ENCODE data around the gene DNAJC8.

Gene DNAJC8

DNA sequence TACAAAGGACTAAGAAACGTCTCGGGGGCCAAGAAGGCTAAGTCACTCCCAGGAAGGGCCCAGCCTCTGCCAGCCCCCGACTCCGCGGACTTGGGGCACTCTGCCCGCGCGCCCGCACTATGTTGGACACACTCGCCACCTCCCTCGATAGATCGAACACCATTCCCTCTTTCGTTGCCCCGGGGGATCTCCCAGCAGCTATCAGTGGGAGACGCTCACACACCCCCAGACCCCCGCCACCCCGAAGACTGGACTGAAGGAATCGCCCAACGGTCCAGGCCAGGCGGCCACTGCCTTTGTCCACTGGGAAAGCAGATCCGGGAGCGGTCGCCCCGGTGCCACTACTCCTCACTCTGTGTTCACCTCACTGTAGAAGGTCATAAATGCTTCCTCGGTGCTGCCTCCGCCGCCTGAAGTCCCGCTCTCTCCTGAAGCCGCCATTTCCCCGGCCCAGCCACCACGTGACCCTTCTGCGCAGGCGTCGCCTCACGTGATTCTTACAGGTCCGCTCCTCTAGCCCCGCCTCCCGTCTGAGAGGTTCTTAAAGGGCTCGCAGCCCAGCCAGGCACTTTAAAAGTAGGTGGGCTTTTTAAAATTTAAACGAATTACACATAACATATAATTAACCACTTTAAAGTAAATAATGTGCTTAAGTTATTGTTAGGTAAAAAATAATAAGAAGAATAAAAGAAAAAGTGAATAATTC is at the start of gene DNAJC8:
Gene DNAJC8, minus strand, starts transcription at position 472 of the 706 bp plus-strand sequence. Its CDS starts 31 bp downstream, at position 441.
- DNase-seq (ENCODE audit: low spot score) = peak; percentile 96

DNA sequence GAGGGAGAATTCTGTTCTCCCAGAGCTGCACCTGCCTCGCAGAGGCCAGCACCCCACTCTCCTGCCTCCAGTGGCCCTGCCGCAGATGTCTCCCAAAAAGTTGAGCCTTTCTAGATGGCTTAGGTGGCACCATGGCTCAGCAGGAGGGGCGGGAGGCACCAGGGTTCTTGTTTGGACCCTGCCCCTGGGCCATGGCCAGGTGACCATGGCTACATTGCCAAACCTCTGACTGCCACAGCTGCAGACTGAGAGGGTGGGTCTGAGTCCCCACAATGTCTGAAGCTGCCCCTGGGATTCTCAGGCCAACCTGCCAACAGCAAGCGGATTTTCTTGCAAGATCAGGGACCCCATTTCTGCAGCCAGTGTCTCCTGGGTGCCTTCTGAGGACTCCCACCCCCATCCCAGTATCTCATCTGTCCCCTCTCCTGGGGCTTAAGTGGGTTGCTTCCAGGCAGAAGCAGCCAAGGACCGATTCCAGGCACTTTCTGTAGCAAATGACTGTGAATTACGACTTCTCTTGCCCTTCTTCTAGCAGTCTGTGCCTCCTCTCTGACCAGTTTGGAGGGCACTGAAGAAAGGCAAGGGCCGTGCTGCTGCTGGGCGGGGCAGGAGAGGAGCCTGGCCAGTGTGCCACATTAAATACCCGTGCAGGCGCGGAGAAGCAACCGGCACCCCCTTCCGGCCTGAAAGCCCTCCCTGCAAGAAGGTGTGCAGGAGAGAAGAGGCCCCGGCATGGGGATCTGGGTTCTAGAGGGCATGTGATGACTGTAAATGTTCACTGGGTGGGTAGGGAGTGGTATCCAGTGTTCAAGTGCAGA is 49.0 kb upstream of the DNAJC8 start:
- DNase-seq (ENCODE audit: low spot score) = no peak

DNA sequence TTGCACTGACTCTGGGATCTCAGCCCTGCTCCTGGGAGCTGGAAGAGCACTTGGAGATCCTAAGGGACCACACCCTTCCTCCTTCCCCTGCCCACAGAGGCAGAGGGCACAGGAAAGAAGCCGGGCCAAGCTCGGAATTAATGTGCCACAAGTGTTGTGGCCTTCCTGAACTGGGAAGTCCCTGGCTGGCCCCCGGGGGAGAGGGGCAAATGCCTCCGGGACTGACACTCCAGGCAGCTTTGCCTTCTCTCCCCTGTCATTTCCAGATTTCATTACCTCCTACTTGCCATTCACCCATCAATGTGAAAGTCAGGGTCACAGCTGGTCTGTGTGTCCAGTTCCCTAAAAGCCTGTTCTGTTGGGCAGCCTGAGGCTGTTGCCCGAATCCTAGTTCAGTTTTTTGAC is 48.1 kb upstream of the DNAJC8 start:
- no peak for DNase-seq (ENCODE audit: low spot score)

DNA sequence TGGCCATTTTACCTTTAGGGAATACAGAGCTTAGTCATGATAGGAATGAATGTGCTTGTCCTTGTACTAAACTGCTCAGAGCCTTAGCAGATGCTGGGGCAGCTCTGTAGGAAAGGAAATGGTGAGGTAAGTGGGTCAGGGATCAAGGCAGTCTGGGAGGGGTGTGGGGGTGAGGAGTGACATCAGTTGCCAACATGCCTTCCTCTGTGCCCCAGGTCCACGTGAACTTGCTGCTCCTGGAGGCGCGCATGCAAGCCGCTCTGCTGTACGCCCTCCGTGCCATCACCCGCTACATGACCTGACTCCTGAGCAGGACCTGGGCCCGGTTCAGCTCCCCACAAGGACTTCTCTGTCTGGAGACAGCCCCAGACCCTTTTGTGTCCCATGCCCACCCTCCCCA is 47.7 kb upstream of the DNAJC8 start:
- no peak for DNase-seq (ENCODE audit: low spot score)

GRCh38 chr1:28279721-28280120 is 46.9 kb upstream of the DNAJC8 start:
- DNase-seq (ENCODE audit: low spot score) = no peak

GRCh38 chr1:28278763-28279162 is 45.9 kb upstream of the DNAJC8 start:
- DNase-seq (ENCODE audit: low spot score) = no peak

DNA sequence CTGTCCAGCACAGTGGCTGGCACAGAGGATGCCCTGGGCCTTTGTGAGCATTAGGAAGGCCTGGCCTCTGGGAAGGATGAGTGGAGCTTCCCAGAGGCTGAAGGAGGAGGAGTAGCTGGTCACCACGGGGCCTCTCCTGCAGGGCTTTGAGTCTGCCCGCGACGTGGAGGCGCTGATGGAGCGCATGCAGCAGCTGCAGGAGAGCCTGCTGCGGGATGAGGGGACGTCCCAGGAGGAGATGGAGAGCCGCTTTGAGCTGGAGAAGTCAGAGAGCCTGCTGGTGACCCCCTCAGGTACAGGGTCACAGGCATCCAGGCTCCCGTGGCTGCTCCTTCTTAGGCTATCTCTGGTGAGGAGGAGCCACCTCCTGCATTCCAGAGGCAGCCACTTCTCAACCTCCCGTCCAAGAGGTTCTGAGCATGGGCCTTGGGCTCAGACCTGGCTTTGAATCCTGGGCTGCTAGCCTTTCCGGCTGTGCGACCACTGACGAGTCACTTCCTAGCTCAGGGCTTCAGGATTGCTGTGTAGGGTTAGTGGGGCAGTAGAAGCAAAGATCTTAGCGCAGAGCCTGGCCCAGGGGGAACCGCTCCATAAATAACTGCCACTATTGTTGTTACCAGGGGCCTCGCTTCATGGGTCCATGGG is 40.5 kb upstream of the DNAJC8 start:
- no peak for DNase-seq (ENCODE audit: low spot score)

DNA sequence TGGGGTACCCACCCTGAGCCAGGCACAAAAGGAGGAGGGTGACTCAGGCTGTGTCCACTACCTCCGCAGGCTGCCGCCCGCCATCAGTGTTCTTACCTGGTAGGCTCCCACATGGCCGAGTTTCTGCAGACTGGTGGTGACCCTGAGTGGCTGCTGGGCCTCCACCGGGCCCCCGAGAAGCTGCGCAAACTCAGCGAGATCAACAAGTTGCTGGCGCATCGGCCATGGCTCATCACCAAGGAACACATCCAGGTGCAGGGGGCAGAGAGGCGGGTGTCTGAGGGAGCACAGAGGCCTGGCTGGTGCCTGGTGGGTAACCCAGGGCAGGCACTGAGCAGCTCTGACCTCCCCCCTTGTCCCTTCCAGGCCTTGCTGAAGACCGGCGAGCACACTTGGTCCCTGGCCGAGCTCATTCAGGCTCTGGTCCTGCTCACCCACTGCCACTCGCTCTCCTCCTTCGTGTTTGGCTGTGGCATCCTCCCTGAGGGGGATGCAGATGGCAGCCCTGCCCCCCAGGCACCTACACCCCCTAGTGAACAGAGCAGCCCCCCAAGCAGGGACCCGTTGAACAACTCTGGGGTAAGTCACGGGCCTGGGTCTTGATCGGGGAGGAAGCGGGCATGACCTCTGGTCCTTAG is 39.5 kb upstream of the DNAJC8 start:
- DNase-seq (ENCODE audit: low spot score) = no peak

DNA sequence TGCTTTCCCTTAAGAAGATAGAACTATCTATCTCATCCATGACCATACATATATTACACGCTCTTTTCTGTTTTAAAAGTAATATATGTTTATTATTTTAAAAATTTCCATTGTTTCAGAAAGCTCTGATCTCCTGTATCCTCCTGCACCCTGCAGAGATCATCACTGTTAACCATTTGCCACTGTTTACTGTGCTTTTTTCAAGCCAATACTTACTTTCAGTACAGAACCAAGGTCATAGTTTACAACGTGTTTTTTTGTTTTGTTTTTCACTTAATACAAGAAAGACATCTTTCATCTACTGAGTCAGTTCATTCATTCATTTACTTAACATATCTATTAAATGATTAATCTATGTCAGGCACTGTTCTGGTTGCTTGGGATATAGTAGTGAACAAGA is 36.7 kb upstream of the DNAJC8 start:
- DNase-seq (ENCODE audit: low spot score) = no peak

DNA sequence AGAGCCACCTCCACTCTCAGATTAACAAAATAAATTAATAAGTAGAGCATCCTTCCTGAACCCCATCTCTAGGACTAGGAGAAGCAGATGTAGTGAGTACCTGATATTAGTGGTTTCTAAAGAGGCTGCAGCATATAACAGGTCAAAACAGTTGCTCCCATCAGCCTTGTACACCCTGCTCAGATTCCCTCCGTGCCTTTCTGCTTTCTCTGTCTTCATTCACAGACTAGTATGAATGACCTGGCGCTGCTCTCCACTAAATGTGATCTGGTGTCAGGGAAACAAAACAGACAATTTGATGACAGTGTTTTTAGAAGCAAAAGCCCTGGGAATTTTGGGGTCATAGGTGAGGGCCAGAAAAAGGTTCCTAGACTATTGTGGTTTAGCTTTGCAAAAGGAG is 34.8 kb upstream of the DNAJC8 start:
- DNase-seq (ENCODE audit: low spot score) = no peak

DNA sequence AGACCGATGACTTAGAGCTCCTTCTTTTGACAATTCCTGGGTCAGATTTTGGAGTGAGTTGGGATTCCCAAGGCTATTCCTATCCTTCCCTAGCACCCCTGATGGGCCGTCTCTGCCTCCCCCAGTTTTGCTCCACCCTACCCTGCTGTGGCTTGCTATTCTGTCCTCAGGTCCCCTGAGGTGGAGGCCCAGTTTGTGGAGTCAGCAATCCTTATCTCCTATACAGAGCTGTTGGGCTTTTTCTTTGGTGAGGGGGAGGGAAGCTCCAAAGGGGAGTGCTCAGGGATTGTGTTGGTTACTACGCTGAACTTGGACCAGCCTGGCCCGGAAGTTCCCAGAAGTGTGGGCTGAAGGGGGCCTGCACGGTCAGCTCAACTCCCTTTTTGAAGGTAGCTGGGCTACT is 34.1 kb upstream of the DNAJC8 start:
- DNase-seq (ENCODE audit: low spot score) = no peak

- no peak for DNase-seq (ENCODE audit: low spot score)
These were observed 32.7 kb upstream of the DNAJC8 start for GRCh38 chr1:28265577-28265976.

DNA sequence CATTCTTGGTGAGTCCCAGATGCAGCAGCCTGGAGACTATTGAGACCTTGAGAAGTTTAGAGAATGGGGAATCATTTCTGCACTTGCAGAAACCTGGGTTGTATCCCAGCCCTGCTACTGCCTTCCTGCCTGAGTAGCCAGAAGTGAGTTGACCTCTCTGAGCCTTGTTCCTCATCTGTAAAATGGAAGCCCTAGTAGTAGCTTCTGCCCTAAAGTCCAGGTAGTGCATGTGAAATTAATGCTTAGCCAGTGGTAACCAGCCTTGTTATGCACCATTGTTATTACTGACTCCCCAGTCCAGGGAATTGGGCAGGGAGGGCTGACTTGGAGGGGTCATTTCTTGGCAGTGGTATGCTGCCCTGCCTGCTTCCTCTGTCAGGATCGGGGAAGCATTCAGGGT is 32.1 kb upstream of the DNAJC8 start:
- no peak for DNase-seq (ENCODE audit: low spot score)

GRCh38 chr1:28260803-28261174 is 28.0 kb upstream of the DNAJC8 start:
- no peak for DNase-seq (ENCODE audit: low spot score)

DNA sequence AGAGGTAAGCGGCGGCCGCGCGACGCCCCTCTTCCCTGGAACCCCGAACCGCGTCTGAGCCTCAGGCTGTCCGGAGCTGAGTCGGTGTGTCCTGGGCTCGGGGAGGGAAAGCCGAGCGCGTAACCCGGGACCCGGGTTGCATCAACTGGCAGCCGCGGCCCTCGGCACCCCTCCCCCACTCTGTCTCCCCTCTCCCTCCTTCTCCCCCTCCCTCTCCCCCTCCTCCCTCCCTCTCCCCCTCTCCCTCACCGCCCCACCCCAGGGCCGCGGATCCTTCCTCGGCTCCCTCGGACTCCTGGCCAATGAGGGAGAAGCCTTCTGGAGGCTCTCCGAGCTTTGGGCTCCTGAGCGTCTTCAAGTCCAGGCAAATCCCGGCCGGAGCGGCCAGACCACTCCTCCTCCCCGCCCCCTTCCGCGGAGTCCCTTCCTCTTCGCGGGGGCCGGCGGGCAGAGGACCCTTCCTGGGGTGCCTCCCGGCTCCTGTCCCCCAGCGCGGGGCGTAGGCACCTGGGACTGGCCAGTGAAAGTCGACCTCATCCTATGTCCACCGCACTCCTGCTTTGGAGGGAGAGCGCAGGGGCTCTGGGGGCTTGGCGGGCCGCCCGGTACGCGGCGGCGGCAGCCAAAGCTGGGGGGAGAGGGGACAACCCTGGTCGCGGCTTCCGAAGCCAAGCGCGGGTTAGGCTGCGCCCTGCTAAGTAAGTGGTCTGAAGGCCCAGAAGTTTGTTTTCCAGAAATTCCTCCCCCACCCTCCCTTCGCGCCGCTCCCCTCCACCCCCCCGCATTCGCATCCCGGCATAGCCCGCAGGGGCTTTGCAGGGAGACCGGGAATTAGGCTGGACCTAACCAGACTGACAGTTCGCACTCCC is 27.3 kb upstream of the DNAJC8 start:
- DNase-seq (ENCODE audit: low spot score) = peak; percentile 88

DNA sequence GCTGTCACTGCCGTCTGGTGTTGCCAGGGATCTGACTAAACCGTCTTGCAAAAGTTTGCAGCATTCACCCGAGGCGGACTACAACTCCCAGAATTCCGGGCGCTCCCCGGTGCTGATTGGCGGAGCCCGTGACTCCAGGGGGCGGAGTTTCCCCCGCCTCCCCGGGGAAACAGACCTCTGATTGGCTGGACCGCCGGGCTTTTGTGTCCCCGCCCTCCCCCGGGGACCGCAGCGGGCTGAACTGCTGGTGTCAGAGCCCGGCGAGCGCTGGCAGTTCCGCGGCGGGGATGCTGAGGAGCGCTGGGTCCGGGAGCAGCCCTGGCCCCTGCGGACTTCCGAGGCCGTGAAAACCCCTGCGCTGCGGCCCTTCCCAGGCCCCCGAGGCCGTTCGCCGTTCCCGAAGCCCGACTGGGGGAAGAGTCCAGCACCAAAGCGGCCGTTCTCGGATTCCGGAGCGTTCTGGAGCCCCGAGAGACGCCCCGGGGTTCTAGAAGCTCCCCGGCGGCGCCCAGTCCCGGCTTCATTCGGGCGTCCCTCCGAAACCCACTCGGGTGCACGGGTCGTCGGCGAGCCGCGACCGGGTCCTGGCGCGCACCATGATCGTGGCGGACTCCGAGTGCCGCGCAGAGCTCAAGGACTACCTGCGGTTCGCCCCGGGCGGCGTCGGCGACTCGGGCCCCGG is 26.6 kb upstream of the DNAJC8 start, which contains the start of gene SESN2:
Gene SESN2, plus strand, starts transcription at position 267 of the 682 bp plus-strand sequence. Its CDS starts 330 bp downstream, at position 597.
- DNase-seq (ENCODE audit: low spot score) = peak; percentile 99

DNA sequence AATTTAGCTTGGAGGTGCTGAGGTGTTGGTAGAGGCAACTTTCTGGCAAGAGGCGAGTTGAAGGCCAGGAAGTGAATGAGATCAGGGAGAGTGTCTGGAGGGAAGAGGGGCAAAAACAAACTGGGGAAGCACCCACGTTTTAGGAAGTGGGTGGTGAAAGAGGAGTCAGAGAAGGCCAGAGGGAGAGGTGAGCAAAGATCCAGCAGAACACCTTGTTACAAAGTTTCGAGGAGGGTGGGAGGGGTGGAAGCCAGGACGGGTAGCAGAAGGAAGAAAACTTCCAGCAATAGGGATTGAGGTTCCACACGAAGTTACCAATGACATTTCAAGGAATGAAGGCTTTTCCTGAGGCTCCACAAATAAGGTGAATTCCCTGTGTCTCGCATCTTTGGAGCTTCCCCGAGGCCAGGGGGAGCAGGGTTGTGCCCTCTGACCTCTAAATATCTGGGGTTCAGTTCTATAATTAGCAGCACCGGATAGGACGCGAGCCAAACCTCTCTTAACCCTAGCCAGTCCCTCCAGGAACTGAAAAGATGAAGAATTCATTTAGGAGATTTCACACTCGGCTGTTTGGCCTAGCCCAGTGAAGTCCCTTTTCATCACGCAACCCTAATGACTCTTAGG is 25.9 kb upstream of the DNAJC8 start:
- no peak for DNase-seq (ENCODE audit: low spot score)

GRCh38 chr1:28257736-28258135 is 24.9 kb upstream of the DNAJC8 start:
- DNase-seq (ENCODE audit: low spot score) = no peak

- no peak for DNase-seq (ENCODE audit: low spot score)
These were observed 23.5 kb upstream of the DNAJC8 start for GRCh38 chr1:28256197-28256827.

- DNase-seq (ENCODE audit: low spot score) = no peak
These were observed 17.1 kb upstream of the DNAJC8 start for GRCh38 chr1:28249866-28250295.
